ENCODE results near the gene DPP7.

Gene DPP7

GRCh38 chr9:137099231-137099630 lies 15.3 kb downstream of the DPP7 start:
- TF ChIP-seq CTCF (IDR thresholded peaks at IDR 0.05; ENCODE audit: control insufficient read depth, extremely low read depth, insufficient read depth) = no peak
- H3K4me3 ChIP-seq (ENCODE audit: low read depth, low read length) = no peak overlapping the region
- DNase-seq (ENCODE audit: low read depth) = no peak

DNA sequence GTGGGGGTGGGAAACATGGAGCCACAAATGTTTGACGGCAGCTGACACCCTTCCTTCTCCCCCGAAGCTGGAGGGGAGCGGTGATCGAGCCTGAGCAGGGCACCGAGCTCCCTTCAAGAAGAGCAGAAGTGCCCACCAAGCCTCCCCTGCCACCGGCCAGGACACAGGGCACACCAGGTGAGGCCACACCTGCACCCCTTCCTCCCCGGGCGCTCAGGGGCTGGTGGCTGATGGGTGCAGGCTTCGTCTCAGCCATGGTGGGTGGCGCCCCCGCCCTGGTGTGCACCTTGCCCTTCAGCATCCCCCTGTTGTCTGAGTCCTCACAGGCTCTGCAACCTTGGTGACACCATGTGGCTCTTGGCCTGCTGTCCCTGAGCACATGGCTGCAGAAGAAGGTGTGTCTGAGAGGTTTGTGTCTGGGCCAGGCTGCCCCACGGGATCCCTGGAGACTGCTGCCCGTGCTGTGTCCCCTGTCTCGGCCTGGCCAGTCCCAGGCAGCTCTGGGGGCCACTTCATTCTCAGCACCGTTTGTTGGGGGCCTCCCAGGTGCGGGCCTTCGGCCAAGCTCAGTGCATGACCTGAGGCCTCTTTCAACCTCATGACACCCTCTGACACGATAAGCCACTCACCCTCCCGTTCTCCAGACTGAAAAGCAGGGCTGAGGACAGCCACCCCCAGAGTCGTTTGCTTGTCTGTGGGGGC lies 16.6 kb downstream of the DPP7 start:
- H3K4me3 ChIP-seq (ENCODE audit: low read depth, low read length) = no peak overlapping the region
- TF ChIP-seq CTCF (IDR thresholded peaks at IDR 0.05; ENCODE audit: control insufficient read depth, extremely low read depth, insufficient read depth) = no peak
- DNase-seq (ENCODE audit: low read depth) = no peak

DNA sequence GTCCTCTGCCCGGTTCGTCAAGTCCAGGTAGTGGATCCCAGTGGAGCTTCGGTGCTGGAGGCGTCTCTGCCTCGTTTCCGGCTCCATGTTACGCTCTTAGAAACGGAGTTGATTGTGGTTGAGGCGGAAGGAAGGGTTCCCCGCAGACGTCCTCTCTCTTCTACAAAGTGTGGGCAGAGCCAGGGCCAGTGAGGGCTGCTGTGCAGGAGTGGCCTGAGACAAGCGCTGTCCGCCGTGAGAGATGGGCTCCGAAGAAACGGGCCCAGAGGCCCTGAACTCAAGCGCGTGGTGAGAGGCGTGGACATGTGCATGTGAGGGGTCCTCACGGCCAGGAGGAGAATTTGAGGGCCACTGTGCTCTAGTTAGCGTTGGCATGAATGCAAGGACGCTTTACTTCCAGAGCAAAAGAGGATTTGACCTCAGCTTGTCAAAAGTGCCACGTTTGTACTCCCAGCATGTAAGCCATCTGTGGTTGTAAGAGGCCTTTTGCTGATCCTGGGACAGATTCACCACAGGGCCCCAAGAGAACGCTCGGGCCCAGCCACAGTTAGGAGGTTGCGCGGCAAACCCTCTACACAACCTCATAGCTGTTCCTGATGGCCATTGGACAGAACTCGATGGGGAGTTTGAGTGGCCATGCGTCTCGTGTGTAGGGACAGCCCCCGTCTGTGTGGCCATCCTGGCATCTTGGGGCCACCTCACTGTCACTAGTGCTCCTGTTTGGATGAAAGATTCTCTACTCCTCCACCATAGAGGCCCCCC lies 17.6 kb downstream of the DPP7 start:
- no peak overlapping the region for H3K4me3 ChIP-seq (ENCODE audit: low read depth, low read length)
- no peak for TF ChIP-seq CTCF (IDR thresholded peaks at IDR 0.05; ENCODE audit: control insufficient read depth, extremely low read depth, insufficient read depth)
- DNase-seq (ENCODE audit: low read depth) = no peak

GRCh38 chr9:137095664-137096517 lies 18.6 kb downstream of the DPP7 start:
- no peak for DNase-seq (ENCODE audit: low read depth)
- no peak overlapping the region for H3K4me3 ChIP-seq (ENCODE audit: low read depth, low read length)

GRCh38 chr9:137089232-137089947 lies 25.1 kb downstream of the DPP7 start:
- no peak overlapping the region for H3K4me3 ChIP-seq (ENCODE audit: low read depth, low read length)
- TF ChIP-seq CTCF (IDR thresholded peaks at IDR 0.05; ENCODE audit: control insufficient read depth, extremely low read depth, insufficient read depth) = no peak
- DNase-seq (ENCODE audit: low read depth) = no peak

More at GRCh38 chr9:137095664-137096517, 18.6 kb downstream of the DPP7 start:
- no peak for TF ChIP-seq CTCF (IDR thresholded peaks at IDR 0.05; ENCODE audit: control insufficient read depth, extremely low read depth, insufficient read depth)

DNA sequence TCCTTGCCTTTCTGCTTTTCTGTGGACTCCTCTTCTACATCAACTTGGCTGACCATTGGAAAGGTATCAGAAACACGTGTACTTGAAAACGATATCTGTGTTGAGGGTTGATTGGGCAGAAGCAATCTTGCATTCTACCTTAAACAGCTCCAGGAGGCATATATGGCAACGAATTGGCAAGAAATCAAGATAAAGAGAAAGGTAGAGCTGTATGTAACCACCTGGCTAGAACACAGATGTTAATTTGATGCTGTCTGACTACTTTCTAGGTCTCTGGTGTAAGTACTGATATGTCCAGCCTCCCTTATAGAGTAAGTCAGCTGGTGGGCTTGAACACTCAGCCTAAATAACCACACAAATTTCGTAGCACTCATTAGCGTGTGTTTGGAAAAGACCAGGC lies 26.4 kb downstream of the DPP7 start:
- peak; percentile 80 for DNase-seq (ENCODE audit: low read depth)
- no peak for TF ChIP-seq CTCF (IDR thresholded peaks at IDR 0.05; ENCODE audit: control insufficient read depth, extremely low read depth, insufficient read depth)
- peak overlapping the region; percentile 86 for H3K4me3 ChIP-seq (ENCODE audit: low read depth, low read length)
